ENCODE measurements around the gene HOXD9.

Gene HOXD9

DNA sequence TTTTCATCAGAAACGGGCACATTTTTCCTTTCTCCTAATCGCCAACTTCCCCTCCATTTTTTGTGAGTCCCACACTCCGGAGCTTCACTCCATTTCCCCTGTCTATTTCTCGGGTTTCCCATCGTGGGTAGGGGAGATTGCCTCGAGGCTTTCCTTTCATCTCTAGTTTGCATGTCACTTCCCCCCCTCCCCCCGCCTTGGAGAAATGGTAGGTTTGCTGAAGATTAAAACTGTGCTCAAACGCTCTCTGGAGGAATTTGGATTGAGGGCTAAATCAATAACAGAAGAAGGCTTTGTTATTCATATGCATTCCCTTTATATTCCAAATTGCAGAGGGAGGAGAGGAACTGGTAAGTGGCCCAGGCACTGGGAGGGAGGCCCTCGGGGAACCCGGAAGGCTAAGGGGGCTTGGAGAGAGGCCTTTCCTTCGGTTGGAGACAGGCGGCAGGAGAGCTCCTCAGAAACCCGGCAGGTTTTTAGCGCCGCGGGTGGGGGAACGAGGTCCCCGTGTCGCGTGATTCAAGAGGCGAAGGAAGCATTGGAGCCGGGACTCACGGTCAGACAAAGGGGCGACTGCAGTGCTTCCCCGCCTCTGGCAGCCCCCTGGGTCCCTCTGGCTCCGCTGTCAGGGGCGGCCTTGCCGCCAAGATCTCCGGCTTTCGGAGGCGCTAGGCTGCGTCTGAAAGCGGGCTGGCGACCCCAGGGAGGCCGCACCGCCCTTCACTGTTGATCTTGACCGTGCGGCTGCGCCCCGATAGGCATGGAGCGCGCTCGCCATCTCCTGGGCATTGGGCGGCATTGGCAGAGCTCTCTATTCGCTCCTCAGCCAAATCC lies 25.3 kb upstream of the HOXD9 start:
- in situ Hi-C loops (cut with MboI; ENCODE audit: low sequenced_read_pairs) = loop anchor here (25.0 kb wide), 1 partner anchor 735 kb away; no protein-coding TSS in a partner anchor

DNA sequence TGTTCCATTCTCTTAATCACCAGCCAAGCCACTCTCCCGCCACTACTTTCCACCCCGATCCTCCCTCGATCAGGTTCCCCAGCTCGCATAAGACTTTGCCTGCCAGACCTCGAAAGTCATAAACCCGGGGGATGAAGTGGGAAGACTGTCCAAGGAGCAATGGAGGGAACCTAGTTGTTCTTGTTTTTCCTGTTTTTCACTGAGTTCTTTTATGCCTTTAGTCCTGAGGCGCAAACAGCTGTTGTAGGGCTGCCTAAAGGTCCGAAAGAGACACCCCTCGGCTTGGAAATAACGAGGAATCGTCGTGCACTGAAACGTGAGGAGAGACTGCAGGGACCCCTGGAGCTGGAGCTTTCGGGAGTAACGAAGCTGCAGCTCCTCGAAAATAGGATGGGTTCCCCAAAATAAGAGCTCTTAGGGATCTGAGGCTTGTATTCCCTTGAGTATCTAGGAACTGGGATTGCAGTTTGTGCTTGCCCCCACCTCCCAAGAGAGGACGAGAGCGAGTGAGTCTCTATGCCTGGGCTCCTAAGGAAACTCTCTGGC lies 24.6 kb upstream of the HOXD9 start:
- in situ Hi-C loops (cut with MboI; ENCODE audit: low sequenced_read_pairs) = loop anchor here (25.0 kb wide), 1 partner anchor 736 kb away; no protein-coding TSS in a partner anchor

DNA sequence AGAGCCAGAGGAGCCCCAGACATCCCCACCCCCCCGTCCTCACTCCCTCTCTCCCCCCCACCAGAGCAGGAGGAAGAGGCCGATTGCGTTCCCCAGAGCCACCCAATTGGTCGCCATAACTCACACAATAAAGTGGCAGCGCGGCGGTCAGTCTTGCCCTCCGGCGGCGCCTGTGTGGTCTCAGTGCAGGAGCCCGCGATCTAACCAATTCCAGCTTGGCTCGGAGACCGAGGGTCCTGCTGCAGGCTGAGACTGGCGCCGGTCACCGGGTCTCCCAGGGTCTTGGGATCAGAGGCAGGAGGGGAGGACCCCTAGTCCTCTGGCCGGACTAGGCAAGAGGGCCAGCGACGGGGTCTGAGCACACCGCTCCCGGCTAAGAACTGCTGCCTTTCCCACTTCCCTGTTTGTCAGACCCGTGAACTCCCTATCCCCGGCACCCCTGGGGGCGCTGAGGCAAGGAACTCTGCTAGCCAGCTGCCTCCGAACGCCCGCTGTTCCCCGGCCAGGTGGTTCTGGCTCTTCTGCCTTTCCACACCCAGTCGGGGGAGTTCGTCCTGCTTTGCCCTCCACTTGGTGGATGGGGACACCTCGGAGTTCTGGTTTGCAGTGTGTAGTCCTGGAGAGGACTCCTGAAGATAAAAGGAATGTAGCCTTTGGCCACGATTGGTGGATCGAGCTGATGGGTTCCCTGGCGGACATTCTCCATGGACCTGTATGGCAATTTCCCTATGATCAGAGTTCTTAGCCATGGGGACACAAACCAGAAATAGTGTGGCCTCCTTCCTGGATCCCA lies 24.0 kb upstream of the HOXD9 start:
- in situ Hi-C loops (cut with MboI; ENCODE audit: low sequenced_read_pairs) = loop anchor here (25.0 kb wide), 1 partner anchor 736 kb away; no protein-coding TSS in a partner anchor

DNA sequence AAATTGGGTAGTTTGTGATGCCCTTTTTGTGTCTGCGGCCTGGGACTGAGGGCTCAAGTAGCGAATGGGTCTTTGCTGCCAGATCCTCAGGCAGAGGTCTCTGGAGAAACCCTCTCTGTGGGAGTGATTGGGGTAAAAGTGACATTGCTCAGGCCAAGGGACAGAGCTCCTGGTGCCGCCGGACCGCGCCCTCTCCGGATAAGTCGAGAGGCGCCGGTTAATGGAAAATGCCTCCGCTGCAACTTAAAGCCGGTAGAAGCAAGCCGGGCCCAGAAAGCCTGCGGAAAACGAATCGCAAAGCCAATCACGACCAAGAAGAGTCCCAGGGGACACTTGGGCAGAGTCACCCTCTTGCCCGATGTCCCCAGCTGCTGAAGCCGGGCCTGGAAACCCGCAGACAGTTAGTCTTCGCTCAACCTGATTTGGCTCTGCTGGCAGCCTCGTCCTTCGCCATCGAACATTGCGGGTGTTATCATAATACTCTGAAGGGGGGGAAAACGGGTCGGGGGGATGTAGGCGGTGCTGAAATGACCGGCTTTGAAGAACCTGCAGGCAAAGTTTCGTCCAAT lies 23.3 kb upstream of the HOXD9 start:
- in situ Hi-C loops (cut with MboI; ENCODE audit: low sequenced_read_pairs) = loop anchor here (25.0 kb wide), 1 partner anchor 737 kb away; no protein-coding TSS in a partner anchor

DNA sequence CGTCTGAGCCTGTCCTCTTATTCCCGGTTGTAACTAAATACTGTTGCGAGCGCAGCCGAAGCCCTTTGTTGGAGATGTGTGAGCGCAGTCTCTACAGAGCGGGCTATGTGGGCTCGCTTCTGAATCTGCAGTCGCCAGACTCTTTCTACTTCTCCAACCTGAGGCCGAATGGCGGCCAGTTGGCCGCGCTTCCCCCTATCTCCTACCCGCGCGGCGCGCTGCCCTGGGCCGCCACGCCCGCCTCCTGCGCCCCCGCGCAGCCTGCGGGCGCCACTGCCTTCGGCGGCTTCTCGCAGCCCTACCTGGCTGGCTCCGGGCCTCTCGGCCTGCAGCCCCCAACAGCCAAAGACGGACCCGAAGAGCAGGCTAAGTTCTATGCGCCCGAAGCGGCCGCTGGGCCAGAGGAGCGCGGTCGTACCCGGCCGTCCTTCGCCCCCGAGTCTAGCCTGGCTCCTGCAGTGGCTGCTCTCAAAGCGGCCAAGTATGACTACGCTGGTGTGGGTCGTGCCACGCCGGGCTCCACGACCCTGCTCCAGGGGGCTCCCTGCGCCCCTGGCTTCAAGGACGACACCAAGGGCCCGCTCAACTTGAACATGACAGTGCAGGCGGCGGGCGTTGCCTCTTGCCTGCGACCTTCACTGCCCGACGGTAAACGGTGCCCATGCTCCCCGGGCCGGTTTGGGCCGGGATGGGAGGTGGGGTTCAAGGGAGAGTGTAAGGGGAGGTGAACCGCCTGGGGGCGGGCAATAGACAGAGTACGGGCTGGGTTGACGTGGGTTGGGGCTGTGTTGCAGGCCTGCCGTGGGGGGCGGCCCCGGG lies 22.6 kb upstream of the HOXD9 start, which contains the start of gene HOXD12:
TSS of gene HOXD12 (plus strand) at position 68 of the 819 bp plus-strand sequence. CDS start at position 75, 7 bp downstream.
- in situ Hi-C loops (cut with MboI; ENCODE audit: low sequenced_read_pairs) = loop anchor here (25.0 kb wide), 1 partner anchor 738 kb away; no protein-coding TSS in a partner anchor

DNA sequence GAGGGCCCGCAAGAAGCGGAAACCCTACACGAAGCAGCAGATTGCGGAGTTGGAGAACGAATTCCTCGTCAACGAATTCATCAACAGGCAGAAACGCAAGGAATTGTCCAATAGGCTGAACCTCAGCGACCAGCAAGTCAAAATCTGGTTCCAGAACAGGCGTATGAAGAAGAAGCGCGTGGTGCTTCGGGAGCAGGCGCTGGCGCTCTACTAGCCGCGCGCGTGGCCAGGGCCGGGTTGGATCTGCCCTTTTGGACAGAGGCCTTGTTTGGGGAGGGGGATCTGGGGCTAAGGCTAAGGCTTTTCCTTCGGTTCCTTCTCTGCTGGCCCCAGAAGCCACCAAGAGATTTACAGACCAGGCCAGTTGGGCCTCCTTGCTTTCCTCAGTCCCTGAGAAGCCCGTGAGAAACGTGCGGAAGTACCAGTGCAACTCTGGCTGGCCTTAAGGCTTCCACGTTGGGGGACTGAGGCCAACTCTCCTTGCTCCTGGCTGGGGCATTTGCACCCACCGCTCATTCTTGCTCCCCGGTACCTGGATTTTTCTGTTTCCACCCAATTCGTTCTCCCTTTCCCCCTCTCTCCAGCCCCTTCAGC lies 21.9 kb upstream of the HOXD9 start:
- in situ Hi-C loops (cut with MboI; ENCODE audit: low sequenced_read_pairs) = no loop called here

DNA sequence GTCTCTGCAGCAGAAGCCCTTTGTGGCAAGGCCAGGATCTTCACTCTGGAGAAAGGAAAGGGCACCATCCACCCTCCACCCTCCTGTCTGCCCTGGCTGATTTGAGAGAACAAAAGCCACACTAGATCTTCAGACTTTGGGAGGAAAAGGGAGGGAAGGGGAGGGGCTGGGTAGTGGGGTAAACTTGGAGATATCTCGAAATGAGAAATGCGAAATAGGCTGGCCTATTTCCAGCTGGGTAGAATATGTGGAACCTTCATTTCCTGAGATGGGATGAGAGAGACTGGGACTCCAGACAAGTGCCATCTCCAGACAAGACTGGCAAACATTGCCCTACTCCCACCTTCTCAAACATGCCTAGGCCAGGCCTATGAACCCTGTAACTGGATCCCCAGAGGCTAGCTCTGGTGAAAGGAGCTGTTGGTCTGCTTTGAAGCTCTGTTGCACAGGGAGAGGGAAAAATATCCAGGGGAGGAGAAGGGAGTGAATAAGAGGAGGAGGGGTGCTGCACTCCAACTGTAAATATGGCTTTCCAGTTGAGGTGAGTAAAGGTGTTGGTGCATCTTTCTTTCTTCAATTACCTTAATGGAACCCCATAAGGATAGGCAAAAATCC lies 21.2 kb upstream of the HOXD9 start:
- in situ Hi-C loops (cut with MboI; ENCODE audit: low sequenced_read_pairs) = no loop called here

DNA sequence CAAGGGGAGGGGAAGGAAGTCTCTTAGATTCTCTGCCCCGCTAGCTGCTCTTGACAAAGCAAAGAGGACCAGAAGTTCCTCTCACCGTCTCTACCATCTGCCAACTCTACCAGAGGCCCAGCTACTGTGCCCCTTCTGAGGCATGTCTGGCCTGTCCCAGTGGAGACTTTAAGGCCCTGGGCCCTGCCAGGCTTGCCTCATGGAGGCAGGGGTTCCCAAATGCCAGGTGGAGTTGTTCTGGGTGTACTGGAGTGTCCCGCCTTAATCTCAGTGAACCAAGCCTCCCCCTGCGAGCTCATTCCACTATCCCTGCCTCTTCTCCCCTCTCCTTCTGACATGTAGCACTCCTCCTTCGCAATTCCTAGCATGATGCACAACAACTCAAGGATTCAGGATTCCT lies 20.7 kb upstream of the HOXD9 start:
- in situ Hi-C loops (cut with MboI; ENCODE audit: low sequenced_read_pairs) = no loop called here

DNA sequence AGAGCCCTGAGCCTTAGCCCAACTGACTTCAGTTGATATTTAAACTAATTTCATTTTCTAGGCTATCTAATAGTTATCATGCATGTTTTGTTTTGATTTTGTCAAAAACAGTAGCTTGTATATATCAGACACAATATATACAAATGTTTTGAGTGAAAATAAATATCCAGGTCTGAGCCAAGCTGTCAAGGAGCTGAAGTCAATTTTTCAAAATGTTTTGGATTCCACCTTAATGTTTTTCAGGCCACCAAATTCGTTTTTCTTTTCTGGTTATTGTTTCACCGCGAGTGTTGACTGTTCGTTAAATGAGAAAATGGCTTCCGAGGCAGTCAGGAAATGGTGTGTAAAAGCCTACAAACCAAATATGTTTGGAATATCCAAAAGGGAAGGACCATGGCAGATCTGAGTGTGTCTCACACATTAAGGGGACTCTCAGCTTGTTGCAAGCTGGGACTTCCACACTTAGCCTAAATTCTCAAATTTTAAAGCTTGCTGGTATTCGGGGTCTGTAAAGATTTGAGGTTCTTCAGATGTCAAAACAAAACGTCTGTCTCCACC lies 20.1 kb upstream of the HOXD9 start:
- in situ Hi-C loops (cut with MboI; ENCODE audit: low sequenced_read_pairs) = no loop called here

DNA sequence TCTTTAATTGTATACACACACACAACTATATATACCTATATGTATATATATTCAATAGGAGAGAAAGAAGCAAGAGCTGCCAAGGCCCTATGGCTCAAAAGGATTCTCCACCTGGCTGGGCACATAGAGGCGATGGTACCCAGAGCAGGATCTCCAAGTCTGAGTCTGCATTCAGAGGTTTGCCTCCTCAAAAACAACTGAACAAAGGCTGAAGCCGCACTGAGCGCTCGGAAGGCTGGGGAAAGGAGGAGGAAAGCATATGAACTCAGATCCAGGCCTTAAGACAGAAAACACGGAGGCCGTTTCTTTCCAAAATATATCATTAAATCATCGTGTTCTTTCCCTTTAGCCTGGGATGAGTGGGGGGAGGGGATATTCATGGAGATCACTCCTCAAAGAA lies 19.3 kb upstream of the HOXD9 start:
- in situ Hi-C loops (cut with MboI; ENCODE audit: low sequenced_read_pairs) = no loop called here

DNA sequence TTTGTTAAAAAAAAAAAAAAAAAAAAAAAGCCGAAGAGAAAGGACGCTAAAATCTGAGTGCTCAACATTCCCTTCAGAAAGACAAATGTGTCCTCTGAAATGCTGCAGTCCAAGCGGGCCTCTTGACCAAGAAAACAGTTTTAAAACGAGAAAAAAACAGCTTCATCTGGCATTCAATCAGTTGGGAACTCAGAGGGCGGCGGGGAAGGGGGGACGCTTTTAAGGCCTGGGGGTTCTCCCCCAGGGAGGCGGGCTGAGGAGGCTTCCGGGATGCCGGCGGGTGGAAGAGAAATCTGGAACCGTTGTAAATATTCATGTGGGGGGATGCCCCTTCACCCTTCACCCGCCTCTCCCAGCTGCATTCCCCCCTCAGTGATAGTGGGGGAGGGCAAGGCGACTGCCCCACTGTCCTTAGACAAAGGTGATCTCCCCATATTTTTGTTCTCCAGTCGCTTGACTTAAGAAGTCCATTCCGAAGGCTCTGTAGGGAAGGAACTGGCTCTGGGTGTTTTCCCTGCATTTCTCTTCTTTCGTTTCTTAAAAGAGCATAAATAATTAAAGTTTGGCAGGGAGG lies 18.7 kb upstream of the HOXD9 start:
- in situ Hi-C loops (cut with MboI; ENCODE audit: low sequenced_read_pairs) = no loop called here

DNA sequence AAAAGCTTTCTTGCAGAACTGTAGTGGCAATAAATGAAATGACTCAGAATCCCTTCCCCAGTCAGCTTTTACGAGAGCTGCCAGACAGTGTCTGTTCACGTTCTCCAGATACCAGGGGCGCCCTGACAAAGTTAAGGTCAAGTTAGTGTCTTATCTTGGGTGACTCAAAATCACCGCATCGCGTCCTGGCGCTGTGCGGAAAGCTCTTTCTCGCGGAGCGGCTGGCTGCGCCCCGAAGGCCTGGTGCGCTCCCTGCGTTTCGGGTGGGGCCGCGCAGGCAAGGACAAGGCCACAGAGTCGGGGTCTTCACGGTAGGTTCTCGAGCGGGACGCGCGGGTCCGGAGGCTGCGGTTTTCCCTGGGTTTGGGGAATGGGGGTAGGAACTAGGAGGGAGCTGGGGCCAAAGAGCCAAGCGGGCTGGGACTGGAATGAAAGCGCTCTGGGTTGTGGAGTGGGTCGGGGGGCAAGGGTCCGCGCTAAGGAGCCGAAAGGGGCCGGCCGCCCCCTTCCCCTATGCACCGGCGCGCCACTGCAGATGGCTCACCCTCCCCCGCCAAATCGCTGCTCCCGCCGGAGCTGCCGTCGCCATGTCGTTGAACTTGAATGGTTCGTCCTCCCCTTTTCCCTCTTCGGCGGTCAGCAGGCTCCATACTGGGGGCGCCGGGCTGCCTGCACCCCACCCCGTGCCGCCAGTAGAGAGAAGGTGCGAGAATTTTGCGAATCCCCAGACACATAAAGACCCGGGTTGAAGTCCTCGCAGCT lies 18.0 kb upstream of the HOXD9 start:
- in situ Hi-C loops (cut with MboI; ENCODE audit: low sequenced_read_pairs) = no loop called here

DNA sequence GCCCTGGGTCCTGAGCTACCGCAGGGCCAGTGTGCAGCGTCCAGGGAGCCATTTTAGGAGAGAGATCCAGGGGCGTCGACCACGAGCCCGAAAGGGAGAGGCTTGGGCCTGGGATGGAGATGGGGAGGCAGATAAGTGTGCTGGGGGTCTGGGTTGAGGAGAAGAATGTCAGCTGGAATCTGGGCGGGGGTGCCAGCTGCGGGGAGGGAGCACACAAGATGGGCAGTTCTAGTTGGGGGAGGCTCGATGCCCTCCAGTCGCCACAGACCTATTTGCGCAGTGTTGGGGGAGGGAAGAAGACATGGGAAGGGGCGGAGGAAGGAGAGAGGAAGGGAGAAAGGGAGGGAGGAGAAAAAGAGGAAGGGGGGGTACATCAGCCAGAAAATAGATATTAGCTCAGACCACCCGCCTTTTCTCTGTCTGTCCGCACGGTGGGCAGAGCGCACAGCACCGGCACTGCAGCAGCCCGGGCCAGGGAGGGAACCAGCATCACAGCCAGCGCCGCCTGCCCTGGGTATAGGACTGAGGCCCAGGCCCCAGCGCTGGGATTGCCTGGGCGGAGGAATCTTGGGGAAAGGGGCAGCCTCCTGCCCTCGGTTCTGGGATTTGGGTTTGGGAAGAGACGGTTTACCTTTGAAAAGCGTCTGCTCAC lies 17.3 kb upstream of the HOXD9 start:
- in situ Hi-C loops (cut with MboI; ENCODE audit: low sequenced_read_pairs) = no loop called here

DNA sequence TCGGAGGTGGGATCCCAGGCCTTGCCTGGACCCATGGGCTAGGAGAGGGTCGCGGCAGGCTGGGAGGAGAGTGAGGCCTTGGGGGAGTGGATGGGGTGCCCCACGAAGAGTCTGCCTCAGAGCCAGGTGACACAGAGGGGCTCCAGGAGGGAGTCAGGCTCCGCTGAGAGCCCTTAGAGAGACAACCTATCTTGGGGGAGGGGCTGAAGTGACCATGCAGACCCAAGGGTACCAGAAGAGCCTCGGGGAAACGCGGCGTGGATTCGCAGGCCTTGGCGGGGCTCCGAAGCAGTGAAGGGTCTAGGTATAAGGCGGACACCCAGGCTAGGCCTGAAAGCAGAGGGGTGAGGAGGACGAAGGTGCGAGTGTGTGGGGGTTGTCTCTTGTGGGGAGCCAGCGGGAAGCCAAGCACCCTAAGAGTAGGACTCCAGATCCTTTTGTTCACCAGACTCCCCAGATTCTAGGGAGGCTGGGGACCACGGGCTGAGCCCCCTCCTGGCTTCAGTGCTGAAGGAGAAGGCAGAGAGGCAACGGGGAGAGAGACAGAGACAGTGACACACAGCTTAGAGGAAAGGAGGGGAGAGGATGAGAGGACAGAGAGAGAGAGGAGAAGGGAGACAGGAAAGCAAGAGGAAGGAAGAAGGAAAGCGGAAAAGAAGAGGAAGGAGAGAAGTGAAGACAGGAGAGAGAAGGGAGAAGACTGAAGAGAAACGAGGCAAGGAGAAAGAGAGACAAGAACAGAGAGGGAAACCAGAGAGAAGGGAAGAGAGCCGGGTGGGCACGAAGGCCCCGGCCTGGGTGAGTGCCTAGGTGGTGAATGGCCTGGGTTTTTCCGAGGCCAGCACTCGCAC lies 16.6 kb upstream of the HOXD9 start:
- in situ Hi-C loops (cut with MboI; ENCODE audit: low sequenced_read_pairs) = no loop called here

DNA sequence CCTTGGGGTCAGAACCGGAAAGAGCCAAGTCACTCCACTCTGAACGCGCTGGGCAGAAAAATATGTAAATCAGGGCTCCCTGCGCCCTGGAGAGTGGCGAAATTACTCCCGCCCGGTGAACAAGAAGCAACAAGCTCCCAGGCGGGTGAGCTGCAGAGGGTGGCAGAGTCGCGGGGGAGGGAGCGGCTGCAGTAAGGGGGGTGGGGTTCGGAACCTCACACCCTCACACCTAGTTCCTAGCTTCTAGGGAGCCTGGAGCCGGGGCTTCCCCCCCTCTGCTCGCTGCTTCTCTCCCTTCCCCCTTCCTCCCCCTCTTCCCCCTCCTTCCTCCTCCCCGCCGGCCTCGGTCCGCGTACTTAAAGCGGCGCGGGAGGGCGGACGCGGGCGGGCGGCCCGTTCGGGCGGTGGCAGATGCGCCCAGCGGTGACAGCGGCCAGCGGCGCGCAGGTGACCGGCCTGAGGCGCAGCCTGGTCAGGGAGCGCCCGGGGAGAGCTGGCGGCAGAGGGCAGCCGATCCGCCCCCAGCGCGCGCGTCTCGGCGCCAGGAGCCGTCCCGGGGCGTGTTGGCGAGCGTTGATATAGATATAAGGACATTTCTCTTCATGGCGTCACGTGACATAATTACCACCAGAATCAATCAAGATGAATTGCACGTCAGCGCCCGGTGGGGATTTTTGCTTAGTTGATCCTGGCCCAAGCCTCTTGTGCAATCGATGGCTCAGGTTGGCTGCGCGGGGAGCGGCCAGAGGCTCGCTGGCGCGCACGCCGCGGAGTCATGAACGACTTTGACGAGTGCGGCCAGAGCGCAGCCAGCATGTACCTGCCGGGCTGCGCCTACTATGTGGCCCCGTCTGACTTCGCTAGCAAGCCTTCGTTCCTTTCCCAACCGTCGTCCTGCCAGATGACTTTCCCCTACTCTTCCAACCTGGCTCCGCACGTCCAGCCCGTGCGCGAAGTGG lies 15.7 kb upstream of the HOXD9 start, which contains the start of gene HOXD11:
TSS of gene HOXD11 (plus strand) at position 700 of the 959 bp plus-strand sequence. CDS start at position 776, 76 bp downstream.
- in situ Hi-C loops (cut with MboI; ENCODE audit: low sequenced_read_pairs) = no loop called here

Measured in HL-60/S4 treated with phorbol 12-myristate 13-acetate at 8.2 ng/mL for 4 days and 3 days (cell line).